Endothelial cell of umbilical vein (primary cell): ENCODE measurements around the gene ZDHHC17. TPM values are rescaled to one million over a fixed set of nuclear protein-coding genes. Genes with fewer than 3 reads are reported as not detected.

Source experiments
- BruUV-seq: library from RNA; stranded (reverse); fragments of 400-500 nt; replicated peaks from 2 replicates; lab custom pipeline; 2021; lab: Mats Ljungman, UMichigan
- CTCF ChIA-PET: fragments of 300-600, 350-600 bp; sonication (Branson Sonifier 250); formaldehyde crosslinking; loops from one replicate; lab custom pipeline; 2021; ENCODE audit warnings: antibody characterized with exemption, inconsistent platforms; lab: Charles Lee
- POLR2A ChIA-PET: fragments of 300-600, 350-600 bp; sonication (Branson Sonifier 250); formaldehyde crosslinking; loops from one replicate; lab custom pipeline; 2021; ENCODE audit warnings: antibody characterized with exemption, inconsistent platforms; lab: Charles Lee
- DNase-seq: peaks from one replicate; pipeline ENCODE4 v3.0.0-alpha.2; 2011; ENCODE audit warnings: low read depth, low spot score
- FAIRE-seq: peaks from 2 replicates; lab custom pipeline; 2011; peaks lifted over from hg19 to GRCh38; lab: Jason Lieb, UNC
- H2AFZ ChIP-seq: 2 replicates; pipeline ENCODE4 v1.6.0; 2012; ENCODE audit warnings: low read depth, low read length, control low read depth, inconsistent platforms
- H3K27ac ChIP-seq: 2 replicates; pipeline ENCODE4 v1.5.1; 2011; ENCODE audit warnings: low read depth, mild to moderate bottlenecking, control low read depth, low read length, moderate library complexity; ENCODE audit not compliant: insufficient read depth
- H3K27me3 ChIP-seq, 2 experiments: 2 replicates each; pipeline versions ENCODE4 v1.6.0 to v1.6.1; 2011; ENCODE audit warnings: low read length in 2 of 2, mixed read lengths in 1 of 2; ENCODE audit not compliant: control insufficient read depth in 2 of 2, insufficient read depth in 2 of 2
- H3K36me3 ChIP-seq, 2 experiments: 2 replicates in 1 of 2; 3 replicates in 1 of 2; pipeline ENCODE4 v1.5.1; 2011; ENCODE audit warnings: low read length in 2 of 2, mild to moderate bottlenecking in 1 of 2, moderate library complexity in 1 of 2; ENCODE audit not compliant: control insufficient read depth in 2 of 2, insufficient read depth in 2 of 2; ENCODE audit errors: extremely low read depth in 1 of 2
- H3K4me1 ChIP-seq: 3 replicates; pipeline ENCODE4 v1.5.1; 2011; ENCODE audit warnings: mild to moderate bottlenecking, low read length; ENCODE audit not compliant: control insufficient read depth, insufficient read depth; ENCODE audit errors: extremely low read depth
- H3K4me2 ChIP-seq: 2 replicates; pipeline ENCODE4 v1.6.1; 2011; ENCODE audit warnings: low read length, control low read depth, mixed read lengths; ENCODE audit not compliant: insufficient read depth
- H3K4me3 ChIP-seq, 3 experiments: fragments of 200-600 bp in 1 of 3; sonication (generic), shearing (Covaris generic) in 1 of 3; replicated peaks in 1 of 3; 2 replicates each; pipeline ENCODE4 v1.5.1; 2011 to 2016; ENCODE audit warnings: control low read depth in 3 of 3, low read length in 3 of 3, mild to moderate bottlenecking in 2 of 3, inconsistent platforms in 1 of 3, low read depth in 1 of 3, moderate library complexity in 1 of 3; ENCODE audit not compliant: insufficient read depth in 1 of 3
- H3K79me2 ChIP-seq: 2 replicates; pipeline ENCODE4 v1.6.0; 2012; ENCODE audit warnings: low read length, inconsistent platforms; ENCODE audit not compliant: control insufficient read depth, insufficient read depth
- H3K9ac ChIP-seq: replicated peaks from 2 replicates; pipeline ENCODE3; 2011; ENCODE audit warnings: low read length, control low read depth; ENCODE audit not compliant: insufficient read depth; ENCODE audit errors: extremely low read depth
- H3K9me1 ChIP-seq: replicated peaks from 3 replicates; pipeline ENCODE4 v1.6.0; 2011; ENCODE audit warnings: mild to moderate bottlenecking, low read length; ENCODE audit not compliant: control insufficient read depth, insufficient read depth; ENCODE audit errors: extremely low read depth
- H3K9me3 ChIP-seq: replicated peaks from 2 replicates; pipeline ENCODE4 v1.5.1; 2012; ENCODE audit warnings: low read length, inconsistent platforms; ENCODE audit not compliant: control insufficient read depth, insufficient read depth
- H4K20me1 ChIP-seq: replicated peaks from 2 replicates; pipeline ENCODE3; 2011; ENCODE audit warnings: mild to moderate bottlenecking, low read length; ENCODE audit not compliant: control insufficient read depth, insufficient read depth; ENCODE audit errors: extremely low read depth
- EZH2 ChIP-seq: IDR thresholded peaks from 2 replicates; pipeline ENCODE4 v1.6.1; 2012; ENCODE audit warnings: borderline replicate concordance, low read depth, mild to moderate bottlenecking, moderate library complexity, low read length, inconsistent platforms; ENCODE audit not compliant: severe bottlenecking
- FOS ChIP-seq: IDR thresholded peaks from 2 replicates; pipeline ENCODE4 v1.6.1; 2011; ENCODE audit warnings: mild to moderate bottlenecking, low read length, moderate library complexity, borderline replicate concordance; ENCODE audit not compliant: insufficient read depth
- GATA2 ChIP-seq: IDR thresholded peaks from 2 replicates; pipeline ENCODE4 v1.7.0; 2011; ENCODE audit warnings: low read depth, mild to moderate bottlenecking, moderate library complexity, mixed read lengths, low read length; ENCODE audit not compliant: insufficient read length, insufficient read depth
- JUN ChIP-seq: IDR thresholded peaks from 2 replicates; pipeline ENCODE4 v1.6.1; 2011; ENCODE audit warnings: borderline replicate concordance, low read depth; ENCODE audit not compliant: insufficient read length, insufficient read depth
- MYC ChIP-seq: IDR thresholded peaks from one replicate; pipeline ENCODE4 v1.6.1; 2011; ENCODE audit warnings: mild to moderate bottlenecking, low read depth, low read length
- POLR2A ChIP-seq: IDR thresholded peaks from 2 replicates; pipeline ENCODE4 v1.6.1; 2012; ENCODE audit warnings: low read depth, mild to moderate bottlenecking, control low read depth, low read length
- POLR2AphosphoS5 ChIP-seq: IDR thresholded peaks from 2 replicates; pipeline ENCODE4 v1.6.1; 2012; ENCODE audit warnings: low read depth, mild to moderate bottlenecking, control low read depth, low read length, moderate library complexity; ENCODE audit not compliant: insufficient read depth
- dilution Hi-C: fragments of 300-500 bp; cut with MboI; formaldehyde crosslinking; loops from one replicate; pipeline ENCODE4 v1.15.0; 2019; ENCODE audit warnings: low sequenced_read_pairs; ENCODE audit not compliant: extremely low pct_ligation_motif_present
- intact Hi-C: fragments of 100-400 bp; cut with micrococcal nuclease; formaldehyde crosslinking; loops from one replicate; pipeline ENCODE4 v1.10.0; 2022
- polyA plus RNA-seq, 4 experiments: library from polyadenylated mRNA; depleted of rRNA in 3 of 4; stranded (reverse) in 3 of 4; unstranded in 1 of 4; fragments of >200 nt; gene quantifications; 2 replicates each; pipeline versions ENCODE4 v1.2.1 to v1.2.3, GENCODE V29; 2011 to 2012; ENCODE audit warnings: missing spikeins in 1 of 4
- total RNA-seq: library from RNA; stranded (reverse); gene quantifications from 2 replicates; pipeline ENCODE4 v1.2.3, GENCODE V29; 2021
- TF ChIP-seq, protein P1 (sequence below), 2 donors: IDR thresholded peaks; 1 replicate in 1 of 2; 2 replicates in 1 of 2; pipeline ENCODE4 v1.5.1; 2011; ENCODE audit warnings: low read length in 2 of 2, mild to moderate bottlenecking in 2 of 2, moderate library complexity in 2 of 2, control low read depth in 1 of 2, inconsistent platforms in 1 of 2, low read depth in 1 of 2; ENCODE audit not compliant: insufficient read depth in 1 of 2; ENCODE audit errors: extremely low read depth in 1 of 2
- TF ChIP-seq, protein P2 (sequence below): IDR thresholded peaks from 2 replicates; pipeline ENCODE4 v1.6.1; 2011; ENCODE audit not compliant: insufficient read depth, insufficient read length

ZDHHC17 gene
- total and polyA plus RNA-seq, 2 donors (not counting 3 experiments of a cell fraction or from before 2014, with no cell fraction given), result 21.2 to 26.9 TPM

DNA sequence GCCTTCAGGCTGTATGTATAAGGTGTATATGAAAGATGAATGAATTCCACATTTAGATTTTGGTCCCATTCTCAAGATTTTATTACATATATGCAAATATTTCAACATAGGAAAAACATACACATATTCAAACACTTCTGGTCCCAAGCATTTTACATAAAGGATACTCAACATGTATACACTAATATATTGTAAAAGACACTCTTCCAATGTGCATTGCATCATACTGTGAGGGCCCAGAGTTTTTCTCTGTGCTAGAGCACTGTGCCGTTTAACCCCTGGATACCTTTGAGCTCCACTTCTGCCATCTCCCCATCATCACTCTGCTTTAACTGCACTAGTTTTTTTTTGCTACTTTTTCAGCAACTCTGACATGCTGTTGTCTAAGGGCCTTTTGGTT, 48.1 kb downstream of the ZDHHC17 start:
- Histone ChIP-seq H3K27ac (no peak overlapping the region), H3K4me2 (no peak overlapping the region), H3K27me3 (no peaks in the 10 kb centered on the region), H3K36me3 (peaks cover 0 to 6% of the 10 kb centered on the region in 2 experiments), H3K9me1 (no peaks in the 10 kb centered on the region), H4K20me1 (no peaks in the 10 kb centered on the region), H3K9ac (no peak overlapping the region), H3K9me3 (no peaks in the 10 kb centered on the region), H2AFZ (no peak overlapping the region), H3K4me1 (no peaks in the 10 kb centered on the region), H3K4me3 (no peak overlapping the region), H3K79me2 (no peaks in the 10 kb centered on the region)
- TF ChIP-seq, protein P1, sequence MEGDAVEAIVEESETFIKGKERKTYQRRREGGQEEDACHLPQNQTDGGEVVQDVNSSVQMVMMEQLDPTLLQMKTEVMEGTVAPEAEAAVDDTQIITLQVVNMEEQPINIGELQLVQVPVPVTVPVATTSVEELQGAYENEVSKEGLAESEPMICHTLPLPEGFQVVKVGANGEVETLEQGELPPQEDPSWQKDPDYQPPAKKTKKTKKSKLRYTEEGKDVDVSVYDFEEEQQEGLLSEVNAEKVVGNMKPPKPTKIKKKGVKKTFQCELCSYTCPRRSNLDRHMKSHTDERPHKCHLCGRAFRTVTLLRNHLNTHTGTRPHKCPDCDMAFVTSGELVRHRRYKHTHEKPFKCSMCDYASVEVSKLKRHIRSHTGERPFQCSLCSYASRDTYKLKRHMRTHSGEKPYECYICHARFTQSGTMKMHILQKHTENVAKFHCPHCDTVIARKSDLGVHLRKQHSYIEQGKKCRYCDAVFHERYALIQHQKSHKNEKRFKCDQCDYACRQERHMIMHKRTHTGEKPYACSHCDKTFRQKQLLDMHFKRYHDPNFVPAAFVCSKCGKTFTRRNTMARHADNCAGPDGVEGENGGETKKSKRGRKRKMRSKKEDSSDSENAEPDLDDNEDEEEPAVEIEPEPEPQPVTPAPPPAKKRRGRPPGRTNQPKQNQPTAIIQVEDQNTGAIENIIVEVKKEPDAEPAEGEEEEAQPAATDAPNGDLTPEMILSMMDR (IDR thresholded peaks at IDR 0.05; ENCODE audit: extremely low read depth in 1 of 2, insufficient read depth in 1 of 2, low read depth in 1 of 2, low read length in 2 of 2), result no peak
- no peak for TF ChIP-seq EZH2
- TF ChIP-seq, protein P2, sequence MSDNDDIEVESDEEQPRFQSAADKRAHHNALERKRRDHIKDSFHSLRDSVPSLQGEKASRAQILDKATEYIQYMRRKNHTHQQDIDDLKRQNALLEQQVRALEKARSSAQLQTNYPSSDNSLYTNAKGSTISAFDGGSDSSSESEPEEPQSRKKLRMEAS, result no peak
- BruUV-seq, result no TSS peak
- FAIRE-seq (no peak), DNase-seq (no peak)
- intact Hi-C loops (no loop called here), dilution Hi-C loops (no loop called here)
- ChIA-PET POLR2A (no interaction called here), CTCF (no interaction called here)

DNA sequence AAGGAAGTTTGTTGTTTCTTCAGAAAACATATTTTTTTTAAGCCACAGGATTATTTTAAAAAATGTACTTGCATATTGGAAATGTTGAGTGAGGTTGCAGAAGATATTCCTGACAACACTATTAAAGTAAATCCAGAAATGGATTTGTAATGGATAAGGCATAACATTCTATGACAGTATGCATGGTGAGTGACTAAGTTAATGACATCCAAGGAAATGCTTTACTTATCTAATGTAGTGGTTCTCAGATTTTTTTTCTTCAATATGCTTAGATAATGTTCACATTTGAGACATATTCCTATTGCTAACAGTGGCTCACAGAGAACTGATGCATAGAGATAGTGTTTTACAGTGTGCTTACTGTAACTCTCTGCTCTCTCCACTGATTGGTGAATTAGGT, 49.4 kb downstream of the ZDHHC17 start:
- no peak overlapping the region for H3K9ac ChIP-seq
- no peaks in the 10 kb centered on the region for H3K4me1 ChIP-seq
- TF ChIP-seq MYC (no peak), POLR2AphosphoS5 (no peak), EZH2 (no peak), FOS (no peak), POLR2A (no peak), JUN (no peak), GATA2 (no peak)
- TF ChIP-seq, protein P2, result no peak
- TF ChIP-seq, protein P1 (IDR thresholded peaks at IDR 0.05; ENCODE audit: extremely low read depth in 1 of 2, insufficient read depth in 1 of 2, low read depth in 1 of 2, low read length in 2 of 2), result no peak
- H4K20me1 ChIP-seq, result no peaks in the 10 kb centered on the region
- no peaks in the 10 kb centered on the region for H3K79me2 ChIP-seq
- H3K27ac ChIP-seq, result no peak overlapping the region
- H3K4me2 ChIP-seq, result no peak overlapping the region
- no peaks in the 10 kb centered on the region for H3K27me3 ChIP-seq
- intact Hi-C loops, result no loop called here
- FAIRE-seq (no peak), DNase-seq (no peak)
- H3K9me1 ChIP-seq, result no peaks in the 10 kb centered on the region
- POLR2A ChIA-PET, result no interaction called here
- dilution Hi-C loops, result no loop called here
- no peaks in the 10 kb centered on the region for H3K9me3 ChIP-seq
- no peak overlapping the region for H2AFZ ChIP-seq
- H3K36me3 ChIP-seq, result peaks cover 0 to 6% of the 10 kb centered on the region in 2 experiments
- no TSS peak for BruUV-seq
- H3K4me3 ChIP-seq, result no peak overlapping the region
- CTCF ChIA-PET, result no interaction called here
